AG09319 (cell line): ENCODE measurements around the gene MYO9B.

Source experiments
- DNase-seq: peaks from one replicate; pipeline ENCODE4 v3.0.0-alpha.2; 2010; ENCODE audit warnings: low read depth; ENCODE audit errors: extremely low read depth
- CTCF ChIP-seq: IDR thresholded peaks from 2 replicates; pipeline ENCODE4 v1.5.1; 2011; ENCODE audit warnings: low read depth, mild to moderate bottlenecking, inconsistent platforms, low read length, moderate library complexity

Gene MYO9B

GRCh38 chr19:17163652-17164051 lies 88.1 kb downstream of the MYO9B start:
- no peak for TF ChIP-seq CTCF
- no peak for DNase-seq

- DNase-seq: no peak
- no peak for TF ChIP-seq CTCF
These were observed 89.1 kb downstream of the MYO9B start for GRCh38 chr19:17164639-17165038.

GRCh38 chr19:17165715-17166114 lies 90.1 kb downstream of the MYO9B start:
- no peak for DNase-seq
- no peak for TF ChIP-seq CTCF

- no peak for TF ChIP-seq CTCF
- DNase-seq: no peak
These were observed 95.1 kb downstream of the MYO9B start for GRCh38 chr19:17170538-17171297.

- no peak for TF ChIP-seq CTCF
- DNase-seq: no peak
These were observed 96.3 kb downstream of the MYO9B start for GRCh38 chr19:17171874-17172273.

GRCh38 chr19:17172624-17173345 lies 97.2 kb downstream of the MYO9B start:
- no peak for TF ChIP-seq CTCF
- no peak for DNase-seq

- no peak for DNase-seq
- TF ChIP-seq CTCF: no peak
These were observed 102.7 kb downstream of the MYO9B start for GRCh38 chr19:17178291-17178690.
